Stimulated activated CD4-positive, alpha-beta T cell treated with anti-CD3 and anti-CD28 coated beads, Interleukin-15, amount 100 ng/mL, for 24 hours (primary cell): Measurements from ENCODE around the gene MELK.

Experiments used
- DNase-seq: peaks from one replicate; pipeline ENCODE4 v3.0.0-alpha.2; 2020

MELK gene

GRCh38 chr9:36676778-36677485, 104.2 kb downstream of the MELK start:
- no peak for DNase-seq

- DNase-seq = no peak
Observed at GRCh38 chr9:36677611-36678010, 104.9 kb downstream of the MELK start.

- DNase-seq = no peak
Observed at GRCh38 chr9:36679710-36680109, 107.0 kb downstream of the MELK start.

GRCh38 chr9:36686471-36686870, 113.8 kb downstream of the MELK start:
- no peak for DNase-seq

- DNase-seq = no peak
Observed at GRCh38 chr9:36690412-36691168, 117.9 kb downstream of the MELK start.

- DNase-seq = no peak
Observed at GRCh38 chr9:36691671-36692070, 119.0 kb downstream of the MELK start.

- DNase-seq = no peak
Observed at GRCh38 chr9:36698984-36699383, 126.3 kb downstream of the MELK start.

- DNase-seq = no peak
Observed at GRCh38 chr9:36704148-36704547, 131.5 kb downstream of the MELK start.

GRCh38 chr9:36713515-36714490, 141.1 kb downstream of the MELK start:
- no peak for DNase-seq

GRCh38 chr9:36716496-36716895, 143.8 kb downstream of the MELK start:
- no peak for DNase-seq

- no peak for DNase-seq
Observed at GRCh38 chr9:36717276-36717675, 144.6 kb downstream of the MELK start.

- DNase-seq = no peak
Observed at GRCh38 chr9:36718612-36719011, 145.9 kb downstream of the MELK start.

GRCh38 chr9:36720043-36720442, 147.3 kb downstream of the MELK start:
- no peak for DNase-seq

GRCh38 chr9:36721846-36722588, 149.3 kb downstream of the MELK start:
- DNase-seq = peak; percentile 5

GRCh38 chr9:36725777-36726356, 153.2 kb downstream of the MELK start:
- DNase-seq = no peak
